ENCODE results near the gene ARHGDIA.
A peak's percentile ranks its signal among the peaks of the same experiment; 100 is the strongest.

ARHGDIA gene

DNA sequence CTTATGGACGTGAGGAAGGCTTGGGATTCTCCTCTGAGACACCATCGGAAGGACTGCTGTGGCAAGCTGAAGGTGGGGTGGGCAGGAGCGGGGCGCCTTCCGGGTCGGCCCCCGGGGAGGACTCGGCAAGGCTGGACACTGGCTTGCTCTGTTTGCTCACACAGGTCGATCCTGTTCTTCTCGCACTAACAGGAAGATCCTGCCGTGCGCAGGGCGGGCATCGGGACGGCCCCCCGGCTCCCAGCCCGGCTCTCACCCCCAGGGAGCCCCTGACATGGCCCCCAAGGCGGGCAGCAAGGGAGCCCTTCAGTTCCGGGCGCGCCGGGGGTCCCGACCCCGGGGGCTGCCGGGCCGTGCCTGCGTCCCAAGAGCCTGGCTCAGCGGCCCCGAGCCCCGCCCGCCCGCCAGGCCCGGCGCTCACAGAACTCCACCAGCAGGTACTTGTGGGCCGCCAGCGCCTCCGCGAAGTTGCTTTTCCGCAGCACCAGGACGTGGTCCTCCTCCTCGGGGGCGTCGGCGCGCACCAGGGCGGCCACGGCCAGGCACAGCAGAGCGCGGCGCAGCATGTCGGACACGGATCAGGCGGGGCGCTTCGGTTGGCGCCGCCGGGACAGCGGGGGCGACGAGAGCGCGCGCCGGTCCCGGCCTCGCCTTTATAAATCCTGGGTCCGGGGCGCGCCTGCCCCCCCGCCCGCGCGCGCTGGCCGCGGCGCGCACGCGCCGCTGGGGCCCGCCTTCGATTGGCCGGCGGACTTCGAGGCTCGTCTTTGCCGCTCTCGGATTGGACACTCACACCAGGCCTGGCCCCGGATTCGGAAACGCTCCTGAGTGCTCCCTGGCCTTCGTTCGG, 11.0 kb downstream of the ARHGDIA start, which contains the start of gene P4HB:
Gene P4HB, minus strand, starts transcription at position 630 of the 850 bp plus-strand sequence. Its CDS starts 64 bp downstream, at position 566.
- H3K4me3 ChIP-seq (ENCODE audit: low read depth, low read length), result peak within 1 kb of the TSS; percentile 98
- DNase-seq (ENCODE audit: low read depth), result no peak
- TF ChIP-seq, protein P1, sequence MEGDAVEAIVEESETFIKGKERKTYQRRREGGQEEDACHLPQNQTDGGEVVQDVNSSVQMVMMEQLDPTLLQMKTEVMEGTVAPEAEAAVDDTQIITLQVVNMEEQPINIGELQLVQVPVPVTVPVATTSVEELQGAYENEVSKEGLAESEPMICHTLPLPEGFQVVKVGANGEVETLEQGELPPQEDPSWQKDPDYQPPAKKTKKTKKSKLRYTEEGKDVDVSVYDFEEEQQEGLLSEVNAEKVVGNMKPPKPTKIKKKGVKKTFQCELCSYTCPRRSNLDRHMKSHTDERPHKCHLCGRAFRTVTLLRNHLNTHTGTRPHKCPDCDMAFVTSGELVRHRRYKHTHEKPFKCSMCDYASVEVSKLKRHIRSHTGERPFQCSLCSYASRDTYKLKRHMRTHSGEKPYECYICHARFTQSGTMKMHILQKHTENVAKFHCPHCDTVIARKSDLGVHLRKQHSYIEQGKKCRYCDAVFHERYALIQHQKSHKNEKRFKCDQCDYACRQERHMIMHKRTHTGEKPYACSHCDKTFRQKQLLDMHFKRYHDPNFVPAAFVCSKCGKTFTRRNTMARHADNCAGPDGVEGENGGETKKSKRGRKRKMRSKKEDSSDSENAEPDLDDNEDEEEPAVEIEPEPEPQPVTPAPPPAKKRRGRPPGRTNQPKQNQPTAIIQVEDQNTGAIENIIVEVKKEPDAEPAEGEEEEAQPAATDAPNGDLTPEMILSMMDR (IDR thresholded peaks at IDR 0.05; ENCODE audit: control insufficient read depth, extremely low read depth, insufficient read depth), result no peak

- no peak for DNase-seq (ENCODE audit: low read depth)
- H3K4me3 ChIP-seq (ENCODE audit: low read depth, low read length), result peak overlapping the region; percentile 91
- TF ChIP-seq, protein P1 (IDR thresholded peaks at IDR 0.05; ENCODE audit: control insufficient read depth, extremely low read depth, insufficient read depth), result no peak
Measured at GRCh38 chr17:81858967-81859905, 11.9 kb downstream of the ARHGDIA start.

GRCh38 chr17:81858170-81858966, 12.8 kb downstream of the ARHGDIA start:
- DNase-seq (ENCODE audit: low read depth), result no peak
- peak overlapping the region; percentile 91 for H3K4me3 ChIP-seq (ENCODE audit: low read depth, low read length)

GRCh38 chr17:81854974-81855774, 16.0 kb downstream of the ARHGDIA start:
- no peak overlapping the region for H3K4me3 ChIP-seq (ENCODE audit: low read depth, low read length)
- TF ChIP-seq, protein P1 (IDR thresholded peaks at IDR 0.05; ENCODE audit: control insufficient read depth, extremely low read depth, insufficient read depth), result peak; percentile 41
- DNase-seq (ENCODE audit: low read depth), result no peak

More at GRCh38 chr17:81858170-81858966, 12.8 kb downstream of the ARHGDIA start:
- TF ChIP-seq, protein P1 (IDR thresholded peaks at IDR 0.05; ENCODE audit: control insufficient read depth, extremely low read depth, insufficient read depth), result no peak

- DNase-seq (ENCODE audit: low read depth), result no peak
- TF ChIP-seq, protein P1 (IDR thresholded peaks at IDR 0.05; ENCODE audit: control insufficient read depth, extremely low read depth, insufficient read depth), result no peak
- H3K4me3 ChIP-seq (ENCODE audit: low read depth, low read length), result no peak overlapping the region
Measured at GRCh38 chr17:81852237-81852636, 18.9 kb downstream of the ARHGDIA start.

Data from LNCaP clone FGC (cell line).